ENCODE results near the gene CACFD1. TPM values are rescaled to one million over a fixed set of nuclear protein-coding genes. Genes with fewer than 3 reads are reported as not detected.
A peak's percentile ranks its signal among the peaks of the same experiment; 100 is the strongest.

CACFD1 gene
- total and polyA plus RNA-seq, 7 donors = 2.8 to 9.4 (median 7.1) TPM

DNA sequence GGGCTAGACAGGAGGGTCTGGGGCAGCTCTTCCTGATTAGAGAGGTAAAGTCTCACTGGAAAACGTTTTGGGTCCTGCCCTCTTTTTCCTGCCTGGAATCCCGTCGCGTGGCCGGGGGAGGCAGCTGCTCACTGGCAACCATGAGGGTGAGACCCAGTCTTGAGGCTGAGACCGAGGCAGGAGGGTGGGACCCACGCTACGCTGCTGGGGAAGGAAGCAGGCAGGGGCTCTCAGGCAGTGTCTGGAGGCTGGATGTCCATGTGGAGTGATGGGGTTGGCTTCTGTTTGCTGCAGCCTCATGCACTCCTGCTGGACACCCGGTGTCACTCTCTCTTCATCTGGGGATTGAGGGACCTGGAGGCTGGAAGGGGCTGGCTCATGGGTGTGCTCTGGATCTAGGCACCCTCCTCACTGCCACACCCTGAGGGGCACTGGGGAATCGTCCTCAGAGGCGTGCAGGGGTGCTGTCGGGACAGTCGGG is 30.5 kb downstream of the CACFD1 start:
- H3K9me3 ChIP-seq = no peaks in the 10 kb centered on the region
- 68 to 72% (median 69%) methylated on average over 12 to 13 of the region's 13 CpGs for WGBS, 3 donors
- no peaks in the 10 kb centered on the region for H3K36me3 ChIP-seq (ENCODE audit: insufficient read depth in 1 of 2, low read depth in 1 of 2)
- intact Hi-C loops (cut with DNase I) = loop anchor here in 1 of 2 donors (10.0 kb wide), 1 partner anchor 455 kb away; the partner anchor contains the start of gene GTF3C5
- TF ChIP-seq CTCF (IDR thresholded peaks at IDR 0.05) = no peak
- no peak overlapping the region for H3K4me3 ChIP-seq
- peaks cover 0 to 4% (median 0%) of the 10 kb centered on the region in 3 donors for H3K27me3 ChIP-seq (ENCODE audit: insufficient read depth in 3 of 3, low read length in 2 of 3)
- no peak overlapping the region for H3K27ac ChIP-seq
- ATAC-seq = no peak
- peaks cover 22% of the 10 kb centered on the region for H3K4me1 ChIP-seq
- no peak for DNase-seq

DNA sequence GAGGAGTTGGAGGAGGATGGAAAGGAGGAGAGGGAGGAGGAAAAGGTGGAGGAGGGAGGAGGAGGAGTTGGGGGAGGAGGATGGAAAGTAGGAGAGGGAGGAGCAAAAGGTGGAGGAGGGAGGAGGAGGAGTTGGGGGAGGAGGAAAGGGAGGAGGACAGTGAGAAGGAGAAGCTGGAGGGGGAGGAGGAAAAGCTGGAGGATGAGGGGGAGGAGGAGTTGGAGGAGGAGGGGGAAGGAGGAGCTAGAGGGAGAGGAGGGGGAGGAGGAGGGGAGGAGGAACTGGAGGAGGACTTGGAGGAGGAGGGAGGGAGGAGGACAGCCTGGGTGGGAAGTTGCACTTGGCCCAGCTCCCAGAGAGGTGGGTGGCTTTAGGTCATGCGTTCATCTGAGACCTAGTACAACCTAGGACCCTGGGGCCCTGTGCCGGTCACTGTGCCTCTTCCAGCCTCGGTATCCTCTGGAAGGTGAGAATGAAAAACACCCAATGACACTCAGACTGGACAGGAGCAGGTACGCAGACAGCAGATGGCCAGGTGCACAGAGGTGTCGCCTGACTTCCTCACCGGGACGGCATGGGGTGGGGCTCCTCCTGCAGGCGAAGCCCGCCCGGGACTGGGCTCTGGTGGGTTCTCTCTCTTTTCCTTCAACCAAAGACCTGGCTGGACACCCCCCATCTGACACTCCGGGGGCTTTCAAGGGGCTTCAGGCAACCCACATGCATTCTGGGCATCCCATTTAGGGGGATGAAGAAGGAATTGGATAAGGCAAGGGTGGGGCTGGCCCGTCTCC is 31.3 kb downstream of the CACFD1 start:
- H3K27me3 ChIP-seq (ENCODE audit: insufficient read depth in 3 of 3, low read length in 2 of 3) = no peaks in the 10 kb centered on the region

DNA sequence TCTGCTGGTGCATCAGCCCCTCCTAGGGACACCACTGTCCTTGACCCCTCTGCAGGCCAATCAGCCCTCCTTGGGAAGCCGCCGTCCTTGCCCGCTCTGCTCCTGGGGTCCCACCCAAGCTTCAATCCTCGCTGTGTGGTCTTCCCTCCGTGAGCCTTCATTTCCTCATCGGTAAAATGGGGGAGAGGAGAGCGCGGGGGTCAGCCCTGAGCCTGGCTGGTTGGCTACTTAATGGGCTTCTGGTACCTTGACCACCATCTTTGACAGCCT is 31.8 kb downstream of the CACFD1 start:
- H3K4me1 ChIP-seq = peaks cover 22% of the 10 kb centered on the region
- no peak for TF ChIP-seq CTCF (IDR thresholded peaks at IDR 0.05)
- peak overlapping the region; percentile 79 for H3K27ac ChIP-seq
- no peaks in the 10 kb centered on the region for H3K27me3 ChIP-seq (ENCODE audit: insufficient read depth in 3 of 3, low read length in 2 of 3)
- H3K36me3 ChIP-seq (ENCODE audit: insufficient read depth in 1 of 2, low read depth in 1 of 2) = no peaks in the 10 kb centered on the region
- intact Hi-C loops (cut with DNase I) = loop anchor here in 1 of 2 donors (10.0 kb wide), 1 partner anchor 457 kb away; the partner anchor contains the start of gene GTF3C5
- WGBS, 3 donors = 80 to 83% (median 83%) methylated on average over 8 of the region's 8 CpGs
- H3K9me3 ChIP-seq = no peaks in the 10 kb centered on the region
- DNase-seq (peak in 1 of 2 donors; percentile 49), ATAC-seq (no peak)
- no peak overlapping the region for H3K4me3 ChIP-seq

More for the DNA sequence above, 31.3 kb downstream of the CACFD1 start:
- Histone ChIP-seq H3K4me3 (no peak overlapping the region), H3K27ac (no peak overlapping the region), H3K36me3 (ENCODE audit: insufficient read depth in 1 of 2, low read depth in 1 of 2) (no peaks in the 10 kb centered on the region), H3K9me3 (no peaks in the 10 kb centered on the region), H3K4me1 (peaks cover 22% of the 10 kb centered on the region)
- 70 to 86% (median 74%) methylated on average over 12 of the region's 12 CpGs for WGBS, 3 donors
- TF ChIP-seq CTCF (IDR thresholded peaks at IDR 0.05) = no peak
- intact Hi-C loops (cut with DNase I) = loop anchor here in 1 of 2 donors (10.0 kb wide), 1 partner anchor 456 kb away; the partner anchor contains the start of gene GTF3C5
- ATAC-seq (no peak), DNase-seq (peak in 1 of 2 donors; percentile 46)

DNA sequence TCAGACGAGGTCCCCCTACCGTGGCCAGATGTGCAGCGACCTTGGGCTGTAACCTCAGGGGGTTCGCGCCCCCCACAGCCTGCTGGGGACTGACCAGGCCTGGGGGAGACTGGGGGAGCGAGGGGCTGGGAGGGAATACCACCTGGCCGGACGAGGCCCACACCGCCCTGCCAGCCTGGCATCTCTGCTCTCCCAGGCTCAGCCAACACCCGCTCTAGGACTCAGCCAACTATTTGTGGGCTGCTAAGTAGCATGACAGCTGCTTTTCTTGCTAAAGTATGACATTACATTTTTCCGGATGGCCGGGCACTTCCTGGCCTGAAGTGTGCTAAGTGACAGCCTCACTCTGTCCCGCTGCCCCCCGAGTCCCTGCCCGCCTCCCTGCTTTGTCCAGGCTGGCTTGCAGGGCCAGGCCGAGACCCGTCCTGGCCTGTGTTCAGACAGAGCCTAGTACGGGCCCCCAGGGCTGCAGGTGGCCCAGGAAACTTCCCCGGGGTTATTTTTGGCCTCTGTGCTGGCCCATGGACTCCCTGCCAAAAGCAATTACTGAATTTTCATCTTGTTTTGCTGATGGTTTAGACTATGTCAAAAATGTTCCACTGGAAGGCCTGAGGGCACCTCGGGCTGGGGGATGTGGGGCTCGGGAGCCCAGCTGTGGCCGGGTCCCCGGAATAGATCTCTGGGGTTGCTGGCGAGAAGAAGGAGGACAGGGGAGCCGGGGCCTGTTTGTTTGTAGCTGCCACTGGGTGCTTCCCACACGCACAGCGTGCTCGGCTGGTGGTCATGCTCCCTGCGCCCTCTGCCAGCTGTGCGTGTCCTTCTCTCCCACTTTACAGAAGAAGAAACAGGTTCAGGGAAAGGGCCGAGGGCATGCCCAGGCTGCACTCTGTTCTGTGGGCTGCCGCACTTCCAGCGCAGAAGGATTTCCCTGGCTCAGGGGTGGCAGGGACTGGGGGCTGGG is 32.6 kb downstream of the CACFD1 start:
- DNase-seq = peak in 1 of 2 donors; percentile 72
- Histone ChIP-seq H3K9me3 (no peaks in the 10 kb centered on the region), H3K27ac (peak overlapping the region; percentile 79), H3K36me3 (ENCODE audit: insufficient read depth in 1 of 2, low read depth in 1 of 2) (no peaks in the 10 kb centered on the region), H3K27me3 (ENCODE audit: insufficient read depth in 3 of 3, low read length in 2 of 3) (no peaks in the 10 kb centered on the region), H3K4me3 (peak overlapping the region; percentile 19), H3K4me1 (peaks cover 22% of the 10 kb centered on the region)
- intact Hi-C loops (cut with DNase I) = loop anchor here in 1 of 2 donors (10.0 kb wide), 1 partner anchor 458 kb away; the partner anchor contains the start of gene GTF3C5
- TF ChIP-seq CTCF (IDR thresholded peaks at IDR 0.05) = no peak
- peak; percentile 80 to 93 (median 86) for ATAC-seq
- WGBS, 3 donors = 17 to 22% (median 19%) methylated on average over 30 to 33 of the region's 33 CpGs

All from psoas muscle (tissue), 8 donors.